ENCODE data around the gene FOXP4.

- no peak for TF ChIP-seq POLR2A (IDR thresholded peaks at IDR 0.05)
- TF ChIP-seq, protein P1, sequence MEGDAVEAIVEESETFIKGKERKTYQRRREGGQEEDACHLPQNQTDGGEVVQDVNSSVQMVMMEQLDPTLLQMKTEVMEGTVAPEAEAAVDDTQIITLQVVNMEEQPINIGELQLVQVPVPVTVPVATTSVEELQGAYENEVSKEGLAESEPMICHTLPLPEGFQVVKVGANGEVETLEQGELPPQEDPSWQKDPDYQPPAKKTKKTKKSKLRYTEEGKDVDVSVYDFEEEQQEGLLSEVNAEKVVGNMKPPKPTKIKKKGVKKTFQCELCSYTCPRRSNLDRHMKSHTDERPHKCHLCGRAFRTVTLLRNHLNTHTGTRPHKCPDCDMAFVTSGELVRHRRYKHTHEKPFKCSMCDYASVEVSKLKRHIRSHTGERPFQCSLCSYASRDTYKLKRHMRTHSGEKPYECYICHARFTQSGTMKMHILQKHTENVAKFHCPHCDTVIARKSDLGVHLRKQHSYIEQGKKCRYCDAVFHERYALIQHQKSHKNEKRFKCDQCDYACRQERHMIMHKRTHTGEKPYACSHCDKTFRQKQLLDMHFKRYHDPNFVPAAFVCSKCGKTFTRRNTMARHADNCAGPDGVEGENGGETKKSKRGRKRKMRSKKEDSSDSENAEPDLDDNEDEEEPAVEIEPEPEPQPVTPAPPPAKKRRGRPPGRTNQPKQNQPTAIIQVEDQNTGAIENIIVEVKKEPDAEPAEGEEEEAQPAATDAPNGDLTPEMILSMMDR (IDR thresholded peaks at IDR 0.05): no peak
Measured at GRCh38 chr6:41575598-41575997, 29.4 kb downstream of the FOXP4 start.
